Transverse colon (tissue), 4 donors: ENCODE data around the gene WNT5A.

Source experiments
- POLR2A ChIP-seq: fragments of 450-650 bp; IDR thresholded peaks from one replicate; pipeline ENCODE4 v1.6.1; 2016; ENCODE audit warnings: antibody characterized with exemption, mild to moderate bottlenecking, moderate library complexity
- POLR2AphosphoS5 ChIP-seq, 3 donors: sonication (generic); formaldehyde crosslinking; IDR thresholded peaks; one replicate each; pipeline ENCODE4 v1.6.1; 2016; ENCODE audit warnings: antibody characterized with exemption in 3 of 3
- TF ChIP-seq, protein P1 (sequence below), 5 experiments: fragments of 200-600 bp in 3 of 5; fragments of 450-650 bp in 2 of 5; sonication (generic) in 3 of 5; IDR thresholded peaks; 1 replicate in 2 of 5; 2 replicates in 3 of 5; pipeline ENCODE4 v1.5.1; 2016 to 2017; ENCODE audit warnings: antibody characterized with exemption in 5 of 5, inconsistent platforms in 3 of 5, mild to moderate bottlenecking in 2 of 5, moderate library complexity in 1 of 5

DNA sequence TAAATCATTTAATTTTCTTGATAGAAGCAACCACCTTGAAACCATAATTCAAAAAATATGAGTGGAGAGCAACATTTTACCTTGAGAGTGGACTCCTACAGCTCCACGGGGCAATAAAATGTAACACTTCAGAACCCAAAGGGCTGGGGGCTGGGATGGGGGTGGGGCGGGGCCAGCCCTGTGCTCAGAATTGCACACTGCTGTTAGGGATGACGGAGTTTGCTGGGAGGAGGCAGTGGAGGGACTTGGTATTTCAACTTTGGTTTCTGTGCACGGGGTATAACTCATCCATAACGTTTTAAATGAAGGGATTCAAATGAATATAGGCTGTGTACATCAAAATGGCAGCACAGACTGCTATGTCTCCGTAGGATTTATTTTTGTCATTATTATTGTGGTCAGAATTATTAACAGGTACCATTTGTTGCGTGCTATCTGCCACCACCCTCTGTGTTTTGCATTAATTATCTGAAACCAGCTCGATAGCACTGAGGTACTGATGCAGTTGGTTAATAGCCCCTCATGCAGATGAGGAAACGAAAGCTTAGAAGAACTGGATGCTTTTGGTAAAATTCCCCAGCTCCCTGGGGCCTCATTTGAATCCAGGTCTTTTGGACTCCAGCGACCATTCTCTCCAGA is 29.4 kb upstream of the WNT5A start:
- TF ChIP-seq, protein P1, sequence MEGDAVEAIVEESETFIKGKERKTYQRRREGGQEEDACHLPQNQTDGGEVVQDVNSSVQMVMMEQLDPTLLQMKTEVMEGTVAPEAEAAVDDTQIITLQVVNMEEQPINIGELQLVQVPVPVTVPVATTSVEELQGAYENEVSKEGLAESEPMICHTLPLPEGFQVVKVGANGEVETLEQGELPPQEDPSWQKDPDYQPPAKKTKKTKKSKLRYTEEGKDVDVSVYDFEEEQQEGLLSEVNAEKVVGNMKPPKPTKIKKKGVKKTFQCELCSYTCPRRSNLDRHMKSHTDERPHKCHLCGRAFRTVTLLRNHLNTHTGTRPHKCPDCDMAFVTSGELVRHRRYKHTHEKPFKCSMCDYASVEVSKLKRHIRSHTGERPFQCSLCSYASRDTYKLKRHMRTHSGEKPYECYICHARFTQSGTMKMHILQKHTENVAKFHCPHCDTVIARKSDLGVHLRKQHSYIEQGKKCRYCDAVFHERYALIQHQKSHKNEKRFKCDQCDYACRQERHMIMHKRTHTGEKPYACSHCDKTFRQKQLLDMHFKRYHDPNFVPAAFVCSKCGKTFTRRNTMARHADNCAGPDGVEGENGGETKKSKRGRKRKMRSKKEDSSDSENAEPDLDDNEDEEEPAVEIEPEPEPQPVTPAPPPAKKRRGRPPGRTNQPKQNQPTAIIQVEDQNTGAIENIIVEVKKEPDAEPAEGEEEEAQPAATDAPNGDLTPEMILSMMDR (IDR thresholded peaks at IDR 0.05): no peak
- no peak for TF ChIP-seq POLR2AphosphoS5 (IDR thresholded peaks at IDR 0.05)
- no peak for TF ChIP-seq POLR2A
